GM12891 (cell line): ENCODE measurements around the gene DUSP6.

Source experiments
- DNase-seq: peaks from one replicate; pipeline ENCODE4 v3.0.0; 2011; ENCODE audit warnings: low spot score; ENCODE audit not compliant: insufficient read length
- FAIRE-seq: peaks from 2 replicates; lab custom pipeline; 2011; peaks lifted over from hg19 to GRCh38; lab: Jason Lieb, UNC
- PAX5 ChIP-seq: IDR thresholded peaks from 2 replicates; pipeline ENCODE4 v1.6.1; 2011; ENCODE audit warnings: low read length, moderate library complexity, mild to moderate bottlenecking; ENCODE audit not compliant: insufficient read depth, severe bottlenecking
- POLR2A ChIP-seq: IDR thresholded peaks from 2 replicates; pipeline ENCODE4 v1.6.1; 2011; ENCODE audit warnings: low read depth, low read length, control low read depth
- POLR2AphosphoS5 ChIP-seq: IDR thresholded peaks from 2 replicates; pipeline ENCODE4 v1.6.1; 2011; ENCODE audit warnings: low read depth, low read length, control low read depth
- POU2F2 ChIP-seq: IDR thresholded peaks from 2 replicates; pipeline ENCODE4 v1.6.1; 2011; ENCODE audit warnings: low read depth, mild to moderate bottlenecking, control low read depth, low read length, moderate library complexity
- SPI1 ChIP-seq: IDR thresholded peaks from 2 replicates; pipeline ENCODE4 v1.6.1; 2011; ENCODE audit warnings: low read depth, low read length, control low read depth
- TAF1 ChIP-seq: IDR thresholded peaks from 2 replicates; pipeline ENCODE4 v1.6.1; 2011; ENCODE audit warnings: low read depth, low read length, control low read depth

The DUSP6 gene

GRCh38 chr12:89353188-89353822 lies 1.0 kb upstream of the DUSP6 start:
- TF ChIP-seq POU2F2 (no peak), SPI1 (no peak), POLR2A (no peak), TAF1 (no peak), PAX5 (no peak), POLR2AphosphoS5 (no peak)
- FAIRE-seq (no peak), DNase-seq (peak; percentile 21)

DNA sequence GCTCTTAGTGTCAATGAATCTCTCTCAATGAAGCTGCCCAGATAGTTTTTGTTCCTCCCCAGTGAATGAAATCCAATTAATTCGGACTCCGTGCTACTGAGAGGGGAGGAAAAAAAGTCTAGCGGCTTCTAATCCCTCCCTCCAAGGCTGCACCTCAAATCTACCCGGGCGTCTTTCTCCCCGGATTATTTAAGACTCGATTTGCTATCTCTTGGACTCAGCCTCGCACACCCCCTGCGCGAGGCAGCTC lies 134 bp downstream of the DUSP6 start:
- FAIRE-seq (no peak), DNase-seq (no peak)
- no peak for TF ChIP-seq POLR2AphosphoS5

DNA sequence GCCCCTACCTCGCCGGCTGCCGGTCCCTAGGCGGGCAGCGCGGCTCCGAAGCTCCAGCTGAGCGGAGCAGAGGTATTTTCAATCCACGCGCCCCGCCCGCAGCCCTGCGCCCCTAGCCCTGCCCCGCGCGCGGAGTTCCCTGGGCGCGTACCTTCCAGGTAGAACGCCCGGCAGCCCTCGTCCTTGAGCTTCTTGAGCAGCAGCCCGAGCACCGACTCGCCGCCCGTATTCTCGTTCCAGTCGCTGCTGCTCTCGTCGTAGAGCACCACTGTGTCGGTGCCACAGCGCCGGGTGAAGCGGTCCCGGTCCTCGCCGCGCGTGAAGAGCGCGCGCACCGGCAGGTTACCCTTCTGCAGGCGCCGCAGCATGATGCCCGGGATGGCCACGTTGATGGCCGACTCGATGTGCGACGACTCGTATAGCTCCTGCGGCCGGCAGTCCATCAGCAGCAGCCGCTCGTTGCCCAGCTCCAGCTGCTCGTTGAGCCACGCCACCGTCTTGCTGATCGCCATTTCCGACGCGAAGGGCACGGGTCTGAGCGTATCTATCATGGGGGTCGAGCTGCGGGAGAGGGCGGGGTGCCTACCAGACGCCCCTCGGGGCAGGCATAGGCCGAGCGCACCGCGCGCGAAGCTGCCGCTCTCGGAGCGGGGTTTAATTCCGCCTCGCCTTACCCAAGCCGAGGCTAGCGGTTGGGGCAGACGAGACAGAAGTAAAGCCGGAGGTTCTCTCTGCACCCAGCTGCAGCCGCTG lies 636 bp downstream of the DUSP6 start:
- peak; percentile 19 for DNase-seq
- no peak for TF ChIP-seq POLR2AphosphoS5
- TF ChIP-seq SPI1, result no peak
- TF ChIP-seq POU2F2, result no peak
- no peak for TF ChIP-seq PAX5
- FAIRE-seq, result no peak

- TF ChIP-seq POLR2AphosphoS5 (no peak), TAF1 (no peak), PAX5 (no peak), POLR2A (no peak), SPI1 (no peak)
- DNase-seq, result peak; percentile 9
- no peak for FAIRE-seq
Observed at GRCh38 chr12:89350630-89351488, 1.4 kb downstream of the DUSP6 start.

DNA sequence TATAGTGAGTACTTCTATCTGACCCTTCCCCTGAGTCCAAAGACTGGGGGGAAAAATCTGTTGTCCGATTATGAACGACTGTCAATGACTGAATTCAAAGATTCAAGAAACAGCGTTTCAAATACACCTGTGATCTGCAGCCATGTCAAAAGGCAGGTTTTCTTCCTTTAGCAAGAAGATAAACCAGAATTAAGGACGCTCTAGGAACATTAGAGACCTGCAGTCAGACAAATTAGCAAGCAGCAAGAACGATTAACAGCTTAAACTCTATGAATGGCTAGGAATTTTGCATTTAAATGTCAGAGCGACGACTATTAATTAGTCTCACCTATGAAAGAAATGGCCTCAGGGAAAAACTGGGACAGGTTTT lies 2.1 kb downstream of the DUSP6 start:
- no peak for FAIRE-seq
- no peak for TF ChIP-seq SPI1
- no peak for TF ChIP-seq TAF1
- TF ChIP-seq POLR2A, result no peak
- TF ChIP-seq POLR2AphosphoS5, result no peak
- no peak for TF ChIP-seq POU2F2
- TF ChIP-seq PAX5, result no peak
- no peak for DNase-seq

DNA sequence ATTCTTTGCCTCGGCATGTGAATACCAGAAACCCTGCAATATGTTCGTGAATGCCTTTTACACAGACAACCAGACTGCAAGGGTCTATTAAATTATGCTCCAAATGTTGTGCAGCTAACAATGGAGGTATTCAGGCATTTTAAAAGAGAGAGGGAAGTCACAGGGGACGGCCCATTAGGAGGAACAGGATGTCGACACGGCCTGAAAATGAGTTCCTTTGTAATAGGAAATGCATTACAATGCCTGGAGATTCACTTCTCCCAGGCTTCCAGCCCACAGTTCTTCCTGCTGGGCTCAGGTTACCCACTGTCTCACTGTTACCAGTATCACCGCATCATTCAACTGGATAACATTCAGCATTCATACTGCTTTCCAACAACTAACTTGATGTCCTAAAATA lies 2.5 kb downstream of the DUSP6 start:
- DNase-seq, result no peak
- TF ChIP-seq PAX5 (no peak), POU2F2 (no peak), SPI1 (no peak), TAF1 (no peak), POLR2AphosphoS5 (no peak), POLR2A (no peak)
- no peak for FAIRE-seq

- DNase-seq (no peak), FAIRE-seq (no peak)
- TF ChIP-seq POLR2A, result no peak
- TF ChIP-seq SPI1, result no peak
- no peak for TF ChIP-seq PAX5
- no peak for TF ChIP-seq TAF1
- TF ChIP-seq POLR2AphosphoS5, result no peak
- TF ChIP-seq POU2F2, result no peak
Observed at GRCh38 chr12:89348894-89349699, 3.2 kb downstream of the DUSP6 start.

DNA sequence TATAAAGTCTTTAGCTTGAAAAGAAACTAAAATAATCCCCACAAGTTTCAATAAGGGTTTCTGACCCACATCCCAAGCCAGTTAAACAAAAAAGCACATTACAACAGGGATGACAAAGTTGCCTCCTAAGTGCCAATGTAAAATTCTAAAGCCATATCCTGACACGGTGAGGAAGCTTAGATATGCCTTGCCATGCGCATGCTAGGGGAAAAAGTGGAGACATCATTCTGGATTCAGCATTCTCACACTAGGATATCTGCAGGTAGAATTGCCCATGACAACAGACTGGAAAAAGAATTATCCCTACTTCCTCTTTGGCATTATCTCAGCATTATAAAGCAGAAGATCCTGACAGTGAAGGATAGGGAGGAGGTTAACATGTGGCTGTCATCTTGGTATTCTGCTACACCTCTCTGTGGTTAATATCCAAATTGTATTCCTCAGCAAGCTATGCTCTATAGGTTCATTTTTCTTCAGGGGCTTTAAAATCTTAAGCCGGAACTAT lies 4.9 kb downstream of the DUSP6 start:
- DNase-seq (no peak), FAIRE-seq (no peak)
- TF ChIP-seq POLR2AphosphoS5 (no peak), PAX5 (no peak), POLR2A (no peak), TAF1 (no peak), SPI1 (no peak), POU2F2 (no peak)

- peak; percentile 44; the same call in 1 of the 2 replicates for TF ChIP-seq SPI1
- TF ChIP-seq PAX5, result no peak
- no peak for TF ChIP-seq TAF1
- no peak for TF ChIP-seq POLR2A
- no peak for TF ChIP-seq POLR2AphosphoS5
- no peak for TF ChIP-seq POU2F2
- no peak for FAIRE-seq
- no peak for DNase-seq
Observed at GRCh38 chr12:89346741-89347324, 5.5 kb downstream of the DUSP6 start.
